K562 (cell line): Measurements from ENCODE around the gene ZNF213. TPM values are rescaled to one million over a fixed set of nuclear protein-coding genes. Genes with fewer than 3 reads are reported as not detected.
A peak's percentile ranks its signal among the peaks of the same experiment; 100 is the strongest.

Source experiments
- BCL6 ChIP-seq: fragments of 250-450 bp; sonication (Bioruptor Pico); IDR thresholded peaks from 2 replicates; pipeline ENCODE4 v1.4.0; 2020
- CBFA2T2 ChIP-seq: fragments of 450-650 bp; conservative IDR thresholded peaks from 2 replicates; pipeline ENCODE4 v1.6.1; 2017; ENCODE audit warnings: mild to moderate bottlenecking
- DIDO1 ChIP-seq: fragments of 450-650 bp; IDR thresholded peaks from 2 replicates; pipeline ENCODE4 v1.6.1; 2016; ENCODE audit warnings: low read depth, missing biosample characterization, missing genetic modification characterization
- DMBX1 ChIP-seq: fragments of 250-450 bp; sonication (Bioruptor Pico); IDR thresholded peaks from 2 replicates; pipeline ENCODE4 v1.8.0; 2022; ENCODE audit warnings: inconsistent platforms, mild to moderate bottlenecking, moderate library complexity, borderline replicate concordance
- FOXP1 ChIP-seq: sonication (generic); formaldehyde crosslinking; IDR thresholded peaks from 2 replicates; pipeline ENCODE4 v1.8.0; 2022; ENCODE audit warnings: mild to moderate bottlenecking, missing genetic modification reagents
- GABPA ChIP-seq: fragments of 200-800 bp; sonication (Bioruptor generic); conservative IDR thresholded peaks from 2 replicates; pipeline ENCODE4 v1.6.1; 2016; ENCODE audit warnings: low read depth, missing genetic modification characterization, missing compliant biosample characterization
- IRF2 ChIP-seq: sonication (generic); formaldehyde crosslinking; IDR thresholded peaks from 2 replicates; pipeline ENCODE4 v1.8.1; 2022; ENCODE audit warnings: mild to moderate bottlenecking, missing genetic modification reagents
- MCM3 ChIP-seq: fragments of 450-650 bp; IDR thresholded peaks from 2 replicates; pipeline ENCODE4 v1.6.1; 2016
- MGA ChIP-seq: fragments of 450-650 bp; IDR thresholded peaks from 2 replicates; pipeline ENCODE4 v1.6.1; 2016; ENCODE audit warnings: mild to moderate bottlenecking, moderate library complexity
- MITF ChIP-seq: IDR thresholded peaks from 2 replicates; pipeline ENCODE4 v1.6.1; 2014; ENCODE audit warnings: antibody characterized with exemption
- NCOA6 ChIP-seq: fragments of 450-650 bp; IDR thresholded peaks from 2 replicates; pipeline ENCODE4 v1.6.1; 2017; ENCODE audit warnings: mild to moderate bottlenecking
- NFIX ChIP-seq: fragments of 250-450 bp; sonication (Bioruptor Pico); IDR thresholded peaks from 2 replicates; pipeline ENCODE4 v1.4.0; 2020; ENCODE audit warnings: low read depth, mild to moderate bottlenecking, moderate library complexity
- SPI1 ChIP-seq: IDR thresholded peaks from 2 replicates; pipeline ENCODE4 v1.6.1; 2011; ENCODE audit warnings: low read depth, low read length, control low read depth, borderline replicate concordance
- TEAD2 ChIP-seq: fragments of 450-650 bp; IDR thresholded peaks from 2 replicates; pipeline ENCODE4 v1.6.1; 2016; ENCODE audit warnings: missing genetic modification characterization, control low read depth, missing compliant biosample characterization
- ZKSCAN1 ChIP-seq: fragments of 150-350 bp; IDR thresholded peaks from 2 replicates; pipeline ENCODE4 v1.6.1; 2016; ENCODE audit warnings: low read depth, low read length
- ZNF583 ChIP-seq: fragments of 250-450 bp; sonication (Bioruptor Pico); IDR thresholded peaks from 2 replicates; pipeline ENCODE4 v1.4.0; 2020
- ZNF696 ChIP-seq: fragments of 250-450 bp; sonication (Bioruptor Pico); conservative IDR thresholded peaks from 2 replicates; pipeline ENCODE4 v1.4.0; 2020; ENCODE audit warnings: mild to moderate bottlenecking, moderate library complexity
- polyA plus RNA-seq, 8 experiments: library from polyadenylated mRNA; depleted of rRNA in 4 of 8; stranded (reverse) in 5 of 8; unstranded in 3 of 8; fragments of >200 nt; fragmentation: Nextera tagmentation in 2 of 8; fragmentation: Illumina TruSeq in 1 of 8; extraction: Ambion mirVana in 2 of 8; extraction: Trizol in 1 of 8; gene quantifications; 2 replicates each; pipeline versions ENCODE4 v1.2.1 to v1.2.3, GENCODE V29; 2011 to 2014; ENCODE audit warnings: inconsistent platforms in 1 of 8, missing spikeins in 1 of 8
- total RNA-seq, 7 experiments: library from RNA; depleted of rRNA in 6 of 7; stranded (reverse); fragments of >200 nt in 6 of 7; fragmentation: Illumina TruSeq in 2 of 7; extraction: Trizol in 2 of 7; gene quantifications; 2 replicates each; pipeline versions ENCODE4 v1.2.1 to v1.2.3, GENCODE V29; 2011 to 2021; ENCODE audit warnings: low replicate concordance in 1 of 7

The ZNF213 gene
- total and polyA plus RNA-seq, 9 of the 15 experiments (the other 6 are each of a cell fraction or from before 2014, with no cell fraction given) = 0.49 to 10.0 (median 1.8) TPM

GRCh38 chr16:3158510-3159314 lies 23.9 kb downstream of the ZNF213 start (continued):
- peak; percentile 58; the same call in 1 of the 2 replicates for TF ChIP-seq MGA
- TF ChIP-seq TEAD2 (tag) = no peak
- TF ChIP-seq GABPA = peak; percentile 70
- peak; percentile 54; the same call in 1 of the 2 replicates for TF ChIP-seq DMBX1
- TF ChIP-seq ZKSCAN1 = peak; percentile 61
- 0 out of 2 replicates have a peak, but pooled peaks have one; percentile 18 for TF ChIP-seq SPI1
- no peak for TF ChIP-seq CBFA2T2
- no peak for TF ChIP-seq ZNF696 (CRISPR knock-in tag)
- TF ChIP-seq NCOA6 = no peak; the same call in 1 of the 2 replicates
- TF ChIP-seq FOXP1 = no peak
- no peak for TF ChIP-seq IRF2 (CRISPR knock-in tag)
- no peak for TF ChIP-seq BCL6 (CRISPR knock-in tag)
- 0 out of 2 replicates have a peak, but pooled peaks have one; percentile 27 for TF ChIP-seq MITF
- TF ChIP-seq DIDO1 = no peak
- no peak for TF ChIP-seq MCM3
- TF ChIP-seq NFIX (CRISPR knock-in tag) = no peak
- TF ChIP-seq ZNF583 (CRISPR knock-in tag) = no peak
